LNCaP clone FGC (cell line): ENCODE measurements around the gene MYOT.

Source experiments
- DNase-seq: peaks from one replicate; pipeline ENCODE4 v3.0.0-alpha.2; 2011; ENCODE audit warnings: low read depth
- H3K4me3 ChIP-seq: 2 replicates; pipeline ENCODE4 v1.5.1; 2011; ENCODE audit warnings: mild to moderate bottlenecking, low read depth, low read length, control low read depth
- CTCF ChIP-seq: IDR thresholded peaks from 2 replicates; pipeline ENCODE4 v1.5.1; 2012; ENCODE audit warnings: mild to moderate bottlenecking; ENCODE audit not compliant: control insufficient read depth, insufficient read depth; ENCODE audit errors: extremely low read depth

MYOT gene

GRCh38 chr5:137932800-137933199 is 65.1 kb downstream of the MYOT start:
- DNase-seq, result no peak
- TF ChIP-seq CTCF, result no peak
- H3K4me3 ChIP-seq, result no peak overlapping the region

GRCh38 chr5:137933491-137933911 is 65.8 kb downstream of the MYOT start:
- DNase-seq, result no peak
- no peak for TF ChIP-seq CTCF
- no peak overlapping the region for H3K4me3 ChIP-seq

GRCh38 chr5:137935190-137935589 is 67.5 kb downstream of the MYOT start:
- no peak overlapping the region for H3K4me3 ChIP-seq
- DNase-seq, result no peak
- TF ChIP-seq CTCF, result no peak

- no peak overlapping the region for H3K4me3 ChIP-seq
- TF ChIP-seq CTCF, result no peak
- no peak for DNase-seq
These were observed 68.0 kb downstream of the MYOT start for GRCh38 chr5:137935694-137936093.
